ENCODE data around the gene MDGA2. TPM values are rescaled to one million over a fixed set of nuclear protein-coding genes. Genes with fewer than 3 reads are reported as not detected.

MDGA2 gene
- total RNA-seq, 1 experiment from 2014 or later, result not detected

DNA sequence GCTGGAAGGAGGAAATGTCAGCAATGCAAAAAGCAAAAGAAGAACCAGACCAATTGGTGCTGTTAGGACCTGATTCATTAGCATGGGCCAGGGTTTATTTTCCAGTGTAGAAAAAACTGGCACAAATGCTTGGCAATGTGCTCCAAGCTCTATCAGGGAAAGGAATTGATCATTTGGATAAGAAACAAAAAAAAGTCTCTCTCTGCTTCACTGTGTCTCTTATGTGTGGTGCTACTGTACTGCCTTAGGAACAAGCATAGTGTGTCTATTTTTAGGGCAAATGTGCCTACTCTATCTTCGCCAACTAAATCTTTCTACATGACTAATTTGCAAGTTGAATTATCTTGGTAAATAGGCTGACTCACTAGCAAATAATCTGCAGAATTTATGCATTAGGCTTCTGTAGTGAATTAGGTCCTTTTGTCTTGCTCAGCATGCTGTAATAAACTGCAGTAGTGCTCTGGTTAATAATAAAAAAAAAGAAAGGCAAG lies 236.7 kb downstream of the MDGA2 start:
- ChIA-PET RAD21 (ENCODE audit: low non-redundant PET in 1 of 2, low total read pairs in 2 of 2, uncharacterized antibody in 2 of 2, unreplicated experiment in 2 of 2) (no interaction called here), CTCF (no interaction called here), POLR2A (no interaction called here)
- DNase-seq (ENCODE audit: low read depth, low spot score), result no peak
- intact Hi-C loops (cut with micrococcal nuclease), result no loop called here
- no peaks in the 10 kb centered on the region for H3K79me2 ChIP-seq (ENCODE audit: insufficient read depth, low read length)
- H2AFZ ChIP-seq (ENCODE audit: low read depth, low read length, poor library complexity, severe bottlenecking), result no peak overlapping the region
- TF ChIP-seq SP1 (IDR thresholded peaks at IDR 0.05; ENCODE audit: low read depth) (no peak), CBX3 (IDR thresholded peaks at IDR 0.05; ENCODE audit: low read depth) (no peak), POLR2AphosphoS5 (IDR thresholded peaks at IDR 0.05; ENCODE audit: low read depth, low read length) (no peak), JUND (IDR thresholded peaks at IDR 0.05) (no peak), TCF7L2 (IDR thresholded peaks at IDR 0.05; ENCODE audit: borderline replicate concordance, extremely low read depth, insufficient read depth, insufficient read length) (no peak), POLR2A (IDR thresholded peaks at IDR 0.05; ENCODE audit: borderline replicate concordance, extremely low read depth, insufficient read depth, insufficient read length) (no peak), EGR1 (IDR thresholded peaks at IDR 0.05; ENCODE audit: low read depth) (no peak), YY1 (IDR thresholded peaks at IDR 0.05; ENCODE audit: extremely low read depth, insufficient replicate concordance, low read depth, low read length) (no peak), ATF3 (IDR thresholded peaks at IDR 0.05) (no peak), ZNF274 (IDR thresholded peaks at IDR 0.05; ENCODE audit: low read depth, low read length) (no peak), CEBPB (IDR thresholded peaks at IDR 0.05; ENCODE audit: low read depth) (no peak), ZBTB33 (IDR thresholded peaks at IDR 0.05; ENCODE audit: extremely low read depth, insufficient replicate concordance, low read length) (no peak), RAD21 (IDR thresholded peaks at IDR 0.05; ENCODE audit: low read depth) (no peak)
- TF ChIP-seq, protein P1, sequence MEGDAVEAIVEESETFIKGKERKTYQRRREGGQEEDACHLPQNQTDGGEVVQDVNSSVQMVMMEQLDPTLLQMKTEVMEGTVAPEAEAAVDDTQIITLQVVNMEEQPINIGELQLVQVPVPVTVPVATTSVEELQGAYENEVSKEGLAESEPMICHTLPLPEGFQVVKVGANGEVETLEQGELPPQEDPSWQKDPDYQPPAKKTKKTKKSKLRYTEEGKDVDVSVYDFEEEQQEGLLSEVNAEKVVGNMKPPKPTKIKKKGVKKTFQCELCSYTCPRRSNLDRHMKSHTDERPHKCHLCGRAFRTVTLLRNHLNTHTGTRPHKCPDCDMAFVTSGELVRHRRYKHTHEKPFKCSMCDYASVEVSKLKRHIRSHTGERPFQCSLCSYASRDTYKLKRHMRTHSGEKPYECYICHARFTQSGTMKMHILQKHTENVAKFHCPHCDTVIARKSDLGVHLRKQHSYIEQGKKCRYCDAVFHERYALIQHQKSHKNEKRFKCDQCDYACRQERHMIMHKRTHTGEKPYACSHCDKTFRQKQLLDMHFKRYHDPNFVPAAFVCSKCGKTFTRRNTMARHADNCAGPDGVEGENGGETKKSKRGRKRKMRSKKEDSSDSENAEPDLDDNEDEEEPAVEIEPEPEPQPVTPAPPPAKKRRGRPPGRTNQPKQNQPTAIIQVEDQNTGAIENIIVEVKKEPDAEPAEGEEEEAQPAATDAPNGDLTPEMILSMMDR (IDR thresholded peaks at IDR 0.05 in 2 of 3, conservative IDR thresholded peaks at IDR 0.05 in 1 of 3; ENCODE audit: borderline replicate concordance in 1 of 3, insufficient read depth in 1 of 3, low read depth in 2 of 3, low read length in 2 of 3), result no peak
- TF ChIP-seq, protein P2, sequence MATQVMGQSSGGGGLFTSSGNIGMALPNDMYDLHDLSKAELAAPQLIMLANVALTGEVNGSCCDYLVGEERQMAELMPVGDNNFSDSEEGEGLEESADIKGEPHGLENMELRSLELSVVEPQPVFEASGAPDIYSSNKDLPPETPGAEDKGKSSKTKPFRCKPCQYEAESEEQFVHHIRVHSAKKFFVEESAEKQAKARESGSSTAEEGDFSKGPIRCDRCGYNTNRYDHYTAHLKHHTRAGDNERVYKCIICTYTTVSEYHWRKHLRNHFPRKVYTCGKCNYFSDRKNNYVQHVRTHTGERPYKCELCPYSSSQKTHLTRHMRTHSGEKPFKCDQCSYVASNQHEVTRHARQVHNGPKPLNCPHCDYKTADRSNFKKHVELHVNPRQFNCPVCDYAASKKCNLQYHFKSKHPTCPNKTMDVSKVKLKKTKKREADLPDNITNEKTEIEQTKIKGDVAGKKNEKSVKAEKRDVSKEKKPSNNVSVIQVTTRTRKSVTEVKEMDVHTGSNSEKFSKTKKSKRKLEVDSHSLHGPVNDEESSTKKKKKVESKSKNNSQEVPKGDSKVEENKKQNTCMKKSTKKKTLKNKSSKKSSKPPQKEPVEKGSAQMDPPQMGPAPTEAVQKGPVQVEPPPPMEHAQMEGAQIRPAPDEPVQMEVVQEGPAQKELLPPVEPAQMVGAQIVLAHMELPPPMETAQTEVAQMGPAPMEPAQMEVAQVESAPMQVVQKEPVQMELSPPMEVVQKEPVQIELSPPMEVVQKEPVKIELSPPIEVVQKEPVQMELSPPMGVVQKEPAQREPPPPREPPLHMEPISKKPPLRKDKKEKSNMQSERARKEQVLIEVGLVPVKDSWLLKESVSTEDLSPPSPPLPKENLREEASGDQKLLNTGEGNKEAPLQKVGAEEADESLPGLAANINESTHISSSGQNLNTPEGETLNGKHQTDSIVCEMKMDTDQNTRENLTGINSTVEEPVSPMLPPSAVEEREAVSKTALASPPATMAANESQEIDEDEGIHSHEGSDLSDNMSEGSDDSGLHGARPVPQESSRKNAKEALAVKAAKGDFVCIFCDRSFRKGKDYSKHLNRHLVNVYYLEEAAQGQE (IDR thresholded peaks at IDR 0.05; ENCODE audit: low read depth), result no peak
- H3K9ac ChIP-seq (ENCODE audit: low read length), result no peak overlapping the region
- no peaks in the 10 kb centered on the region for H4K20me1 ChIP-seq (ENCODE audit: insufficient read depth)
- BruUV-seq (replicated peaks), result no TSS peak
- no peak for ATAC-seq
- H3K9me3 ChIP-seq (ENCODE audit: control insufficient read depth in 1 of 2, insufficient read depth in 1 of 2, low read depth in 1 of 2, low read length in 2 of 2), result no peaks in the 10 kb centered on the region
- H3K36me3 ChIP-seq (ENCODE audit: control insufficient read depth in 1 of 2, insufficient read depth in 2 of 2, low read length in 2 of 2), result no peaks in the 10 kb centered on the region
- H3K4me1 ChIP-seq (ENCODE audit: control insufficient read depth in 1 of 2, insufficient read depth in 2 of 2, low read length in 2 of 2), result no peaks in the 10 kb centered on the region
- no peak overlapping the region for H3K4me3 ChIP-seq (replicated peaks in 1 of 2; ENCODE audit: low read depth in 1 of 2, low read length in 2 of 2)
- no peaks in the 10 kb centered on the region for H3K9me2 ChIP-seq (ENCODE audit: insufficient read depth)
- no peaks in the 10 kb centered on the region for H3K27me3 ChIP-seq (ENCODE audit: insufficient read depth, low read length)
- H3K4me2 ChIP-seq (ENCODE audit: low read length), result no peak overlapping the region
- H3K27ac ChIP-seq (ENCODE audit: low read depth, low read length), result no peak overlapping the region
